ENCODE data around the gene RBM33.
A peak's percentile ranks its signal among the peaks of the same experiment; 100 is the strongest.

Gene RBM33

DNA sequence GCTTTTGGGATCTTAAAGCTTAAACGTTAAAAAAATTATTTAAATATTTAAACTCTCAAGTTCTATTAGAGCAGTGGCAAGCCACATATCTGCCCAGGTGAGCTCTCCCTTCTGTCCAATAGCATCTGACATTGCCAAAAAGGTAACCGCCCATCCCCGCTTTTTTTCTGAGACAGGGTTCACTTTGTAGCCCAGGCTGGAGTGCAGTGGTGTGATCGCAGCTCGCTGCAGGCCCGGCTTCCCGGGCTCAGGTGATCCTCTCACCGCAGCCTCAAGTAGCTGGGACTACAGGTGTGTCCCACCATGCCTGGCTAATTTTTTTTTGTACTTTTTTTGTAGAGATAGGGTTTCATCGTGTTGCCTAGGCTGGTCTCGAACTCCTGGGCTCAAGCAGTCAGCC, 83.2 kb downstream of the RBM33 start:
- DNase-seq (ENCODE audit: low spot score) = no peak

- no peak for DNase-seq (ENCODE audit: low spot score)
These were observed 83.7 kb downstream of the RBM33 start for GRCh38 chr7:155728116-155728515.

DNA sequence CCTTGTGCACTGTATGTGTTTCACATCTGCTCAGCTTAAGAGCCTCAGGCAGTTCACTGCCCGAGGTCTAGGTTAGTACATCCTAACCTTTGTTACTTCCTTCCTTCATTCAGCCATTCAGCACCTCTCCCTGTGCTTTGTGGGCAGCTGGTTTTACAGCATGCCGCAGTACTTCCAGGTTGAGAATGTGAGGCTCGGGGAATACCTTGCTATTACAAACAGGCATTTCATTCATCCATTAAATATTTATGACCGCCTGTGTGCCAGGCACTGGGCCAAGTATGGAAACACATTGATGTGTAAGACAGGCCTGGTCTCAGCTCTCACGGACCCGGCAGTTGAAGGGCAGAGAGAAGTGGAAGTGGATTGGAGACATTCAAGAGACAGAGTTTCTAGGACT, 85.4 kb downstream of the RBM33 start:
- no peak for DNase-seq (ENCODE audit: low spot score)

- DNase-seq (ENCODE audit: low spot score) = no peak
These were observed 86.9 kb downstream of the RBM33 start for GRCh38 chr7:155731380-155731779.

GRCh38 chr7:155731871-155732270, 87.4 kb downstream of the RBM33 start:
- no peak for DNase-seq (ENCODE audit: low spot score)

GRCh38 chr7:155732286-155732685, 87.8 kb downstream of the RBM33 start:
- DNase-seq (ENCODE audit: low spot score) = no peak

GRCh38 chr7:155733582-155734444, 89.4 kb downstream of the RBM33 start:
- no peak for DNase-seq (ENCODE audit: low spot score)

- DNase-seq (ENCODE audit: low spot score) = no peak
These were observed 90.0 kb downstream of the RBM33 start for GRCh38 chr7:155734445-155734809.

DNA sequence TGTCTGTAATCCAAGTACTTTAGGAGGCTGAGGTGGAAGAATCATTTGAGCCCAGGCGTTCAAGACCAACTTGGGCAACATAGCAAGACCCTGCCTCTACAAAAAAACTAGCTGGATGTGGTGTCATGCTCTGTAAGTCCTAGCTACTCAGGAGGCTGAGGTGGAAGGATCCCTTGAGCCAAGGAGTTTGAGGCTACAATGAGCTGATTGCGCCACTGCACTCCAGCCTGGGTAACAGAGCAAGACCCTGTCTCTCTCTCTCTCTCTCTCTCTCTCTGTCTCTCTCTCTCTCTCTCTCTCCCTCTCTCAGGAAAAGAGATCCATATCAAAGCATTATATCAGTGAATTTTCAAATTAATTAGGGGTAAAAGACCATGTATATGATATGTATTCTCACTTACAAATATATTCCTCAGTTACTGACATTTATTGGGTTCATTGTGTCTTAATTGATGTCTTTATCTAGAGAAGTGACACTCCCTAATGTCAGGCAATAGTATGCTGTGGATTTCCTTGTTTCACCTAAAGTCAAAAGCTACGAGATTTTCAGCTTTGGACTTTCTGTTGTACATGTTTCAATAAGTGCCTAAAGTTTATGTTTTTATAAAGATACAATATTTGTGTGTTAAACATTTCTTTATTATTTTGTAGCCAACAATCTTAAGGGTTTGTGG, 91.1 kb downstream of the RBM33 start:
- no peak for DNase-seq (ENCODE audit: low spot score)

DNA sequence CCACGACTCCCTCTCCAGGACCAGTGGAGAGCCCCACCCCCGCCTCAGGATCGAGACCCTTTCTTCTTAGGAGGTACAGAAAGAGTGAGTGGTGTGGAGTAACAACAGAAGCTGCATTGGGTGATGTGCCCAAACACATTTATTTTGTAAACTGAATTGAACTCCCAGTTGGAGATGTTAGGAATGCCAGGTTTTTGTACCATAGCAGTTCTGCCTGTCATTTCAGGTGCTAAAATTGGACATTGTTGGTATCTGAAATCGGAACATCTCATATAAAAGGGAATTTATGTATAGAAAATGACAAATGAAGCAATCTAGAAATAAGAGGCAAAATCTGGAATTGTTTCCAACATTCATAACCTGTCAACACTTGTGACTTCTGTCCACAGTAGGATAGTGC, 93.1 kb downstream of the RBM33 start:
- DNase-seq (ENCODE audit: low spot score) = no peak

- DNase-seq (ENCODE audit: low spot score) = no peak
These were observed 93.6 kb downstream of the RBM33 start for GRCh38 chr7:155738104-155738503.

GRCh38 chr7:155738652-155739537, 94.4 kb downstream of the RBM33 start:
- peak; percentile 62 for DNase-seq (ENCODE audit: low spot score)

DNA sequence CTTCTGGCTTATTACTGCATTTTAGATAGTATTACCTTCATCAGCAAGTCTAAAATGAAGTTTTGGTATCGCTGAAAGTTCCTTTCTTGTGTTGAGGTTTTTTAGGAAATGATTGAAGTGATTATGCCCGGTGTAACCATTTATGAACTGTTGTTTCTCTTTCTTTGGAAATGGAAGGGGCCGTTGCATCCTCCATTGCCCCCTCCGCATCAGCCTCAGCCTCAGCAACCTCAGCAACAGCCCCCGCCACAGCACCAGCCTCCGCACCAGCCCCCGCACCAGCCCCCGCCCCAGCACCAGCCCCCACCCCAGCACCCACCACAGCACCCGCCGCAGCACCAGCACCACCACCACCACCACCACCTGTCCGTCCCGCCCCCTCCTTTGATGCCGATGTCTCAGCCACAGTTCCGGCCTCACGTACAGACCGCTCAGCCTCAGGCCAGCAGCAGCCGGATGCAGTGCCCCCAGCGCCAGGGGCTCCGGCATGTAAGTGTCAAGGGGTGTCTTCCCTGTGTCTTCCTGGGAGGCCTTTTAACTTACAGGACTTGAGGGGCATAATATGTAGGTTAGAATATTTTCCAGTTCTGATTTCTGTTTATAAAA, 95.2 kb downstream of the RBM33 start:
- DNase-seq (ENCODE audit: low spot score) = no peak

DNA sequence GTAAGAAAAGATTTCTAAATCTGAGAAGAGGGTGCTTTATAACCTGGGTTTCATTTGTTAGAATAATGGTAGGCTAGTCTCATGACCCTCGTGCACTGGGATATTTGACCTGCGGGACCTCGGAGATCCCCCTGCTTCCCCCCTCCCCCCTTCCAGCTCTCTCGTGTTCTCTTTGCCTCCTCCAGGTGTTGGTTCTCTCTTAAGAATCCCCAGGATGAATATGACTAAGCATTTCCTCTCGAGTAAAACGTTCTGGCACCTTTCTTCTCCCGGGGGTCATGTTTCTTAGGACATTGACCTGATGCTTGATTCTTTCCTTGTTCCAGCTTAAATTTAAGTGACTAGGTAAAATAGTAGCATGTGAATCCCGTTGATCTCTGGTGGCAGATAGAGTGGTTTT, 96.6 kb downstream of the RBM33 start:
- DNase-seq (ENCODE audit: low spot score) = no peak

DNA sequence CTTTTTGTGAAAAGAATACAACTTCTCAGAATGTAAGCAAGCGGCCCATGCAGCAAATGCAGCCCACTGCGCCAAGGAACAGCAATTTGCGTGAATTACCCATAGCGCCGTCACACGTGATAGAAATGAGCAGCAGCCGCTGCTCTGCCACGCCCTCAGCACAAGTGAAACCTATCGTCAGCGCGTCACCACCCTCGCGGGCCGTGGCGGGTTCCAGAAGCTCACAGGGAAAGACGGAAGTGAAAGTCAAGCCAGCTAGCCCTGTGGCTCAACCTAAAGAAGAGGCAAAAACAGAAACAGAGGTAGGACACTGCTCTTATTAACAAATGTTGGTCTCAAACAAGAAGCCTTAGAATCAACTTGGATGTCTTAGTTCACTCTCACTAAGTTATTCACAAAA, 97.3 kb downstream of the RBM33 start:
- DNase-seq (ENCODE audit: low spot score) = no peak

GRCh38 chr7:155743177-155743576, 98.7 kb downstream of the RBM33 start:
- DNase-seq (ENCODE audit: low spot score) = no peak

- no peak for DNase-seq (ENCODE audit: low spot score)
These were observed 100.7 kb downstream of the RBM33 start for GRCh38 chr7:155744971-155745683.

GRCh38 chr7:155745737-155746136, 101.3 kb downstream of the RBM33 start:
- DNase-seq (ENCODE audit: low spot score) = no peak

DNA sequence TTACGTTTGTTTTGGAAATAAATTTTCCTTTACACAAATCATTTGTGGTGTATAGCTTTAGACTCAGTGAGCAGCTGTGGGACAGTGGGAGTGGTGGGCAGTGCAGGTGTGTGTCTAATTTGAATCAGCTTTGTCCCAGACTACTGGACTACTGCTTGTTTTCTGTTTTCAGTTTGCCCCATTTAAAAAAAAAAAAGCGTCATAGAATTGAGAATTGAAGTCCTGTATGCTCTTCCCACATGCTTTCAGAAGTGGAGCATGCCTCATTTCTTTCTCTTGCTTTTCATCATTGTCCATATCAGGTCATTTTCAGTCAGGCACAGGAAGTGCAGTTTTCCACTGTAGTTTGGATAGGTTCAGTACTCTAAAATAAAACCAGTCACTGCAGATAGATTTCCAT, 101.7 kb downstream of the RBM33 start:
- no peak for DNase-seq (ENCODE audit: low spot score)

GRCh38 chr7:155747209-155747608, 102.7 kb downstream of the RBM33 start:
- no peak for DNase-seq (ENCODE audit: low spot score)

- no peak for DNase-seq (ENCODE audit: low spot score)
These were observed 105.1 kb downstream of the RBM33 start for GRCh38 chr7:155749578-155749977.

Measured in ecto neural progenitor cell (in vitro differentiated cells).